ENCODE results near the gene GUK1.

The GUK1 gene

DNA sequence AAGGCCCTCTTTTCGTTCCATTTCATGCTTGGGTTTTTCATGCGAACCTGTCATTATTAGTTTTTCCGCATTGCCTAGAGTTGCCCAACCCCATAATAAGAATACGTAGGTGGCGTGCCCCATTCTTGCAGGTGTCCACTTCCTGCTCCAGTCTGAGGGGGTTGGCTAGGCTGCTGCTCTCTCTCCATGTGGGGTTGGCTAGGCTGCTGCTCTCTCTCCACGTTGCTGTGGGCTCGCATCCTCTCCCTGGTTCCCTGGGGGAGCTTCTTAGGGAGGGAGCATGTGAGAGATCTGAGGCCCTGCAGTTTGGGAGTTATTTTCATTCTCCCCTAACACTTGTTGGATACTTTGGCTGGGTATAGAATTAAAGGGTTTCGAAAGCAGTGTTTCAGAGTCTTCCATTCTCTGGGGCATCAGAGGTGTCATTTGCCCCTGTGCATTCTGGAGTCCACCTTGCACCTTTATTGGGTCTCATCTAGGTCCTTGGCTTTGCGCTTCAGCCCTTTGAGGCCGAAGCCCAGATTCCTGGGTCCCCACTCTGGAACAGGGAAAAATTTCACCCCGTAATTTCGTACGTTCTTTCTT lies 45.6 kb upstream of the GUK1 start:
- CTCF ChIA-PET: interaction anchor here (1.3 kb wide), 1 partner anchor 94 kb away, joined by 3 read pairs; no protein-coding TSS in a partner anchor
- no peak overlapping the region for H3K4me3 ChIP-seq (ENCODE audit: low read depth, low read length)
- POLR2A ChIA-PET: interaction anchor here (1.7 kb wide), 1 partner anchor 10 kb away, joined by 5 read pairs; no protein-coding TSS in a partner anchor
- no peak for DNase-seq (ENCODE audit: low read depth, low spot score)
- TF ChIP-seq CTCF (IDR thresholded peaks at IDR 0.05; ENCODE audit: insufficient read depth, low read length, missing control alignments): no peak

DNA sequence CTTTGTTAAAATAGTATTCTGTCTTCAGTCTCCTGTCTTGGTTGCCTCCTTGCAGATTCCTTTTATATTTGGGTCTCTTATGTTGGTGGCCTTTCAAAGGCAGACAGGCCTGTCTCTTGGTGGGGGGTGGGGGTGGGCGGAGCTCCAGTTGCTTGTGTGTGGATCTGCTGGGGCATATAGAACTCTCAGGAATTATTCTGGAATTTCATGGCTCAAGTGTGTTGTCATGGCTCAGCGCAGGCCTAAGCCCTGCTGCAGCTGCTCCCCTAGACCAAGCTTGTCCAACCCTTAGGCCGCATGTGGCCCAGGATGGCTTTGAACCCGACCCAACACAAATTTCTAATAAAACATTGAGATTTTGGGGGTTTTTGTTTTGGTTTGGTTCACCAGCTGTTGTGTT lies 44.9 kb upstream of the GUK1 start:
- H3K4me3 ChIP-seq (ENCODE audit: low read depth, low read length): no peak overlapping the region
- ChIA-PET POLR2A (no interaction called here), CTCF (interaction anchor here (1.3 kb wide), 1 partner anchor 95 kb away, joined by 3 read pairs; no protein-coding TSS in a partner anchor)
- no peak for TF ChIP-seq CTCF (IDR thresholded peaks at IDR 0.05; ENCODE audit: insufficient read depth, low read length, missing control alignments)
- no peak for DNase-seq (ENCODE audit: low read depth, low spot score)

DNA sequence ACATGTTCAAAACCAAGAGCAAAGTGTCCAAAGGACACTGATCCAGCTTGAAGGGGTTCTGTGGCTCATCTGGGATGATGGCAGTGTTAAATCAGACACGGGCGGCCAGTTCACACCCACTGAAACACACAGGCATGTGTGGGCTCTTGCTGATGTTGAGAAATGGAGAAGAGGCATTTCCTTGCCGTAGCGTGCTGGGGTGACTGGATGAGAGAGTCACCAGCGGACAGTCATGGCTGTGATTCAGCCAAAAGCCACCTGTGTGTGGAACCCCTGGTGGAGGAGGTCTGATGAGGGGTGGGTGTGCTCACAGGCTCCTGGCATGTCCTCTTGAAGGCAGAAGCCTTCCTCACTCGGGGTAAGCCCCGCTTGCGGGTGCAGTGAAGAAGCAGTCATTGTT lies 44.1 kb upstream of the GUK1 start:
- ChIA-PET POLR2A (no interaction called here), CTCF (no interaction called here)
- TF ChIP-seq CTCF (IDR thresholded peaks at IDR 0.05; ENCODE audit: insufficient read depth, low read length, missing control alignments): no peak
- no peak for DNase-seq (ENCODE audit: low read depth, low spot score)
- H3K4me3 ChIP-seq (ENCODE audit: low read depth, low read length): no peak overlapping the region

DNA sequence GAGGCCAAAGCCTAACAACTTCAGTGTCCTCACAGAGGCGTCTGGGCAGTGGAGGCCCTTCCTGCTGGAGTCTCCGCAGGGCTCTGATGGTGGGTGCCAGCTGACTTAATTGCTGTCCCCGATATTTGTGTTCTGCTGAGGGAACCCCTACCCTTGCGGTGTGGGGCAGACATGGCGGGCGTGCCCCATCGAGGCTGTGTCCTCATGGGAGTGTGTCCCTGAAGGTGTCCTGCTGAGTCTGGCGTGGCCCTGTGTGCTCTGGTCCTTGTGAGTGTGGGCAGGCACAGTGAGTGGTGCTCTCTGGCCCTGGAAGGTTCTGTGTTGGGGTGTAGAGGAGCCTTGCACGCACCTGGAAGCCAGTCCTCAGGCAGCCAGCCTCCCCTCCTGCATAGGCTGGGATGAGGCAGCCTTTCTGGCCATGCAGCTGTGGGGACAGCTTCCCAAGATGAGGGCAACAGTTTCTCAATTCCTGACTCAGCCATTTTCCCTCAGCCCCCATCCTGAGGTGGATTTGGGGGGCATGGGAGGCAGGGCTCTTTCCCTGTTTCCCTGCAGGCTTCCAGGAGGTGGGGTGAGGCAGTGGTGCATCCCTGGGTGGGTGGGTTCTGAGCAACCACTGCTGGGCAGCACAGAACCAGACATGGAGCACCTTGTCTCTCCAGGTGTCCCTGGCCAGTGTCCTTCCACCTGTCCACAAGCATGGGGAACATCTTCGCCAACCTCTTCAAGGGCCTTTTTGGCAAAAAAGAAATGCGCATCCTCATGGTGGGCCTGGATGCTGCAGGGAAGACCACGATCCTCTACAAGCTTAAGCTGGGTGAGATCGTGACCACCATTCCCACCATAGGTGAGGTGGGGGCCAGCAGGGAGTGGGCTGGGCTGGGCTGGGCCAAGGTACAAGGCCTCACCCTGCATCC lies 43.4 kb upstream of the GUK1 start:
- no peak for DNase-seq (ENCODE audit: low read depth, low spot score)
- POLR2A ChIA-PET: no interaction called here

GRCh38 chr1:228097333-228098081 lies 42.6 kb upstream of the GUK1 start:
- ChIA-PET CTCF (interaction anchor here (1.0 kb wide), 1 partner anchor 33 kb away, joined by 3 read pairs; no protein-coding TSS in a partner anchor), POLR2A (interaction anchor here (0.9 kb wide), 1 partner anchor 15 kb away, joined by 3 read pairs; the partner anchor contains the start of gene ARF1)
- TF ChIP-seq CTCF (IDR thresholded peaks at IDR 0.05; ENCODE audit: insufficient read depth, low read length, missing control alignments): no peak
- DNase-seq (ENCODE audit: low read depth, low spot score): no peak
- no peak overlapping the region for H3K4me3 ChIP-seq (ENCODE audit: low read depth, low read length)

More for the DNA sequence above, 43.4 kb upstream of the GUK1 start:
- CTCF ChIA-PET: no interaction called here
- no peak overlapping the region for H3K4me3 ChIP-seq (ENCODE audit: low read depth, low read length)
- no peak for TF ChIP-seq CTCF (IDR thresholded peaks at IDR 0.05; ENCODE audit: insufficient read depth, low read length, missing control alignments)

All from AG04449 (cell line).